ENCODE results near the gene WDR45. TPM values are rescaled to one million over a fixed set of nuclear protein-coding genes. Genes with fewer than 3 reads are reported as not detected.

WDR45 gene
- total RNA-seq, 3 donors from 2014 or later, result 95.7 to 134 (median 98.6) TPM

DNA sequence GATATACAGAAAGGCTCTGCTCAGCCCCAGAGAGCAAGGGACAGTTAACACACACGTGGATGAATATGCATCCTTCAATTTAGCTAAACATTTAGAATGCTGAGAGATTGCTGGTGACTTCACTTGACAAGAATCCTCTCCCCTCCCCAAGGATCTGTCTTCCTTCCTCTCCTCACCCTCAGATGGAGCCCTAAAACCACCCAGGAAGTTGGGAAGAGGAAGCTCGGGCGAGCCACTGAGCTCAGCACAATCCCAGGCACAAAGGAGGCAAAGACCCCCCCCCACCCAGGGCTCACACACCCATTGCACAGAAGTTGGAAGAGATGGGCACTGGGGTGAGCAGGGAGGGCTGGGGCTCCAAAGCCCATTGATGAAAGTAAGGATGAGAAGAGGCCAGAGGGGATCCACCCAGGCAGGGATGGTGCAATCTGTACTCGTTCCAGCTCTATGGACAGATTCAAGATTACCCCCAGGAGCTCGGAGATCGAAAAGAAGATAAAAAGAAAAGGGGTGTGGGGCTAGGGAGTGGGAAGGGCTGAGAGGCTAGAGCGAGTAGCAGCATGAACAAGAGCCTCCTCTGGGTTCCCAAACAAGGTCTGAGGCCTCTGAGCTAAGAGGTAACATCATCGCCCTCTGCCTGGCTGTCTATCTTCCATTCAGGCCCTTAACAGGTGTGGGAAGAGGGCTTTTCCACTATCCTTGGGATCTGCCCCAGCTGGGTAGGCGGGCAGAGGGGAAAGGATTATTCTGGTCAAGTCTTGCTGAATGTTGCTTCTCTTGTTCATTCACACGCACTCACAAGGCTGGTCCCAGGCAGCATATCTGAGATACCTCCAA, 37.7 kb downstream of the WDR45 start:
- H3K27me3 ChIP-seq, result no peaks in the 10 kb centered on the region
- intact Hi-C loops (cut with DNase I; ENCODE audit: low total_unique reads), result no loop called here
- TF ChIP-seq POLR2AphosphoS5 (IDR thresholded peaks at IDR 0.05) (no peak), POLR2A (IDR thresholded peaks at IDR 0.05) (no peak)
- TF ChIP-seq, protein P1, sequence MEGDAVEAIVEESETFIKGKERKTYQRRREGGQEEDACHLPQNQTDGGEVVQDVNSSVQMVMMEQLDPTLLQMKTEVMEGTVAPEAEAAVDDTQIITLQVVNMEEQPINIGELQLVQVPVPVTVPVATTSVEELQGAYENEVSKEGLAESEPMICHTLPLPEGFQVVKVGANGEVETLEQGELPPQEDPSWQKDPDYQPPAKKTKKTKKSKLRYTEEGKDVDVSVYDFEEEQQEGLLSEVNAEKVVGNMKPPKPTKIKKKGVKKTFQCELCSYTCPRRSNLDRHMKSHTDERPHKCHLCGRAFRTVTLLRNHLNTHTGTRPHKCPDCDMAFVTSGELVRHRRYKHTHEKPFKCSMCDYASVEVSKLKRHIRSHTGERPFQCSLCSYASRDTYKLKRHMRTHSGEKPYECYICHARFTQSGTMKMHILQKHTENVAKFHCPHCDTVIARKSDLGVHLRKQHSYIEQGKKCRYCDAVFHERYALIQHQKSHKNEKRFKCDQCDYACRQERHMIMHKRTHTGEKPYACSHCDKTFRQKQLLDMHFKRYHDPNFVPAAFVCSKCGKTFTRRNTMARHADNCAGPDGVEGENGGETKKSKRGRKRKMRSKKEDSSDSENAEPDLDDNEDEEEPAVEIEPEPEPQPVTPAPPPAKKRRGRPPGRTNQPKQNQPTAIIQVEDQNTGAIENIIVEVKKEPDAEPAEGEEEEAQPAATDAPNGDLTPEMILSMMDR (IDR thresholded peaks at IDR 0.05), result no peak
- H3K4me3 ChIP-seq, result peak overlapping the region; percentile 71 to 91 (median 79)
- DNase-seq (ENCODE audit: low spot score in 2 of 2), result no peak
- H3K27ac ChIP-seq, result peak overlapping the region; percentile 98 to 100
- peaks cover 0 to 4% of the 10 kb centered on the region in 2 donors for H3K9me3 ChIP-seq
- H3K36me3 ChIP-seq, result no peaks in the 10 kb centered on the region
- H3K4me1 ChIP-seq, result peaks cover 0 to 5% of the 10 kb centered on the region in 2 donors

GRCh38 chrX:49040376-49040955, 39.2 kb downstream of the WDR45 start:
- no peak for DNase-seq (ENCODE audit: low spot score in 2 of 2)
- no peaks in the 10 kb centered on the region for H3K27me3 ChIP-seq
- no peaks in the 10 kb centered on the region for H3K36me3 ChIP-seq
- intact Hi-C loops (cut with DNase I; ENCODE audit: low total_unique reads), result no loop called here
- H3K27ac ChIP-seq, result peak overlapping the region; percentile 98 to 100
- peaks cover 0 to 4% of the 10 kb centered on the region in 2 donors for H3K9me3 ChIP-seq
- H3K4me3 ChIP-seq, result peak overlapping the region; percentile 71 to 91 (median 79)
- TF ChIP-seq, protein P1 (IDR thresholded peaks at IDR 0.05), result no peak
- no peak for TF ChIP-seq POLR2A (IDR thresholded peaks at IDR 0.05)
- TF ChIP-seq POLR2AphosphoS5 (IDR thresholded peaks at IDR 0.05), result no peak
- peaks cover 0 to 5% of the 10 kb centered on the region in 2 donors for H3K4me1 ChIP-seq

DNA sequence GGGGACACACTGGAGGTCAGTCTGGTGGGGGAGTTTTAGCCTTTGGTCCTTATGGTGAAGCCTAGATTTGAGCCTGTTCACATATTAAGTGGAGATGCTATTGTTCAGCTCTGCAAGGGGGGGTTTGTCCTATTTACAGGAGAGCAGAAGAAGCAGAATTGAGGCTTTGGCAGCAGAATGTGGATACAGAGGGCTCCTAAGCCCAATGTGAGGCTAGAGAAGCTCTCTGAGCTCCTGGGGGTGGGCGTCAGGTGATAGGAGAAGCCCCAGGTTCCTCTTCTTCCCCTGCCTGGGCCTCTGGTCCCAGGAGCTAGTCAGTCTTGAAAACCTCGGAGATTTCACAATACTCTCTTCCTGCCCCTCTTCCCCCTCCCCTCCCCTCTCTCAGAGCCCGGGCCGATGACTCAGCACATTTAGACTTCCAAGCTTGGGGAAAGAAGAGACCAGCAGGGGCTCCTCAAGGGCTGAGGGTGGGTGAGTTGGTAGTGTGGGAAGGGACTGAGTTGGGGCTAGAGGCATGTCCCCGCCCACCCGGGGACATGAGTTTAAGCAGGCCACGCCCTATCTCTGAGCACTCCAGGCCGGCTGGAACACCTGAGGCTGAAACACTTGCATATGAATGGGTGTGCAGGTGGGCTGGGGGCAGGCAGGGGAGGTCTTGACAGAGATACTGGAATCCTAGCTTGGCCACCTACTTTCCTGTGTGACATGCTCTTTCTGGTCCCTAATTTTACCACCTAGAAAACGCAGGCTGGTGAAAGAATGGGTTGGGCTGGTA, 39.9 kb downstream of the WDR45 start:
- TF ChIP-seq POLR2AphosphoS5 (IDR thresholded peaks at IDR 0.05) (no peak), POLR2A (IDR thresholded peaks at IDR 0.05) (no peak)
- TF ChIP-seq, protein P1 (IDR thresholded peaks at IDR 0.05), result no peak
- Histone ChIP-seq H3K4me3 (peak overlapping the region; percentile 18 to 91 (median 79)), H3K9me3 (peaks cover 0 to 4% of the 10 kb centered on the region in 2 donors), H3K27ac (peak overlapping the region; percentile 98 to 100), H3K27me3 (no peaks in the 10 kb centered on the region), H3K36me3 (no peaks in the 10 kb centered on the region), H3K4me1 (peaks cover 0 to 5% of the 10 kb centered on the region in 2 donors)
- intact Hi-C loops (cut with DNase I; ENCODE audit: low total_unique reads), result no loop called here
- DNase-seq (ENCODE audit: low spot score in 2 of 2), result peak in 1 of 2 donors; percentile 71

DNA sequence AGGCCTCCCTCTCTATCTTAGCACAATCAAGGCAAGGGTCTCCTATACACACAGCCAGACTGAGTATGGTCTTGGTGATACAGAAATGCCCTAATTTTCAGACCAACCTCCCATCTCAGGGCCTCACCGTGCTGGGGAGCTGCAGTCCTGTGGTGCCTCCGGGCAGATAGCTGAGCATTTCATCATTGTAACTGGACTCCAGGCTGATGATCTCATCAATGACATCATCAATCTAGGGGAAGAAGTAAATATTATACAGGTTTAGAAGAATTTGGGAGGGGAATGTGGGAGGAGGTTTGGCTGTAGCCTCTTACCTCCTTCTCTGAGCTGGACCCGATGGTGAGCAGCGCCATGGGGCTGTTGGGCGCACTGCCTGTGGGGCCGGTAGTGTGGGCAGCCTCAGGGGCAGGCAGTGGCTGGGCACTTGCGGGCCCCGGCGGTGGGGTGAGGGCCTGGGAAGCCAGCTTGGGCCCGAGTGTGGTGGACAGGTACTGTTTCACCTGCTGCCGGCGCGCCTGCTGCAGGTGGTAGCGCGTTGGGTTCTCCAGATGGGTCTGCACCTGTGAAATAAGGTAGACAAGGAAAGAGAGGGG, 41.7 kb downstream of the WDR45 start:
- Histone ChIP-seq H3K9me3 (peaks cover 0 to 2% of the 10 kb centered on the region in 2 donors), H3K36me3 (no peaks in the 10 kb centered on the region), H3K4me1 (peaks cover 0 to 5% of the 10 kb centered on the region in 2 donors), H3K27me3 (no peaks in the 10 kb centered on the region), H3K27ac (peak overlapping the region in 1 of 2 donors; percentile 55), H3K4me3 (no peak overlapping the region)
- DNase-seq (ENCODE audit: low spot score in 2 of 2), result no peak
- TF ChIP-seq, protein P1 (IDR thresholded peaks at IDR 0.05), result no peak
- TF ChIP-seq POLR2AphosphoS5 (IDR thresholded peaks at IDR 0.05) (no peak), POLR2A (IDR thresholded peaks at IDR 0.05) (no peak)
- intact Hi-C loops (cut with DNase I; ENCODE audit: low total_unique reads), result no loop called here
